Fibroblast of lung (primary cell): ENCODE measurements around the gene SUPT3H.

ENCODE experiments used
- CTCF ChIP-seq, 2 donors: IDR thresholded peaks in 1 of 2; conservative IDR thresholded peaks in 1 of 2; 1 replicate in 1 of 2; 2 replicates in 1 of 2; pipeline ENCODE4 v1.5.1; 2011 to 2012; ENCODE audit warnings: low read length in 2 of 2, control low read depth in 1 of 2, inconsistent platforms in 1 of 2, low read depth in 1 of 2, mild to moderate bottlenecking in 1 of 2
- EZH2 ChIP-seq: IDR thresholded peaks from 2 replicates; pipeline ENCODE4 v1.5.1; 2012; ENCODE audit warnings: low read length, control low read depth, mild to moderate bottlenecking; ENCODE audit errors: missing control alignments

- TF ChIP-seq EZH2: no peak
- no peak for TF ChIP-seq CTCF (conservative IDR thresholded peaks at IDR 0.05 in 1 of 2, IDR thresholded peaks at IDR 0.05 in 1 of 2; ENCODE audit: low read depth in 1 of 2, low read length in 2 of 2)
These were observed 178.2 kb downstream of the SUPT3H start for GRCh38 chr6:45199554-45199953.
